WI38 (cell line): ENCODE measurements around the gene ZNF679.
"Not testable (repeated sequence)": the region's sequence is repeated elsewhere in the genome, so short reads cannot be mapped to it uniquely, and the experiment has no call there.

Experiments
- H3K4me3 ChIP-seq: 2 replicates; pipeline ENCODE4 v1.5.1; 2011; ENCODE audit warnings: low read depth, mild to moderate bottlenecking, control low read depth, low read length
- CTCF ChIP-seq: IDR thresholded peaks from 2 replicates; pipeline ENCODE4 v1.5.1; 2012; ENCODE audit warnings: low read depth, mild to moderate bottlenecking, control low read depth, low read length

Gene ZNF679

GRCh38 chr7:64187408-64187807 lies 40.9 kb upstream of the ZNF679 start:
- no peak for TF ChIP-seq CTCF
- H3K4me3 ChIP-seq: no peak overlapping the region

GRCh38 chr7:64192148-64192704 lies 36.0 kb upstream of the ZNF679 start:
- no peak for TF ChIP-seq CTCF
- no peak overlapping the region for H3K4me3 ChIP-seq

DNA sequence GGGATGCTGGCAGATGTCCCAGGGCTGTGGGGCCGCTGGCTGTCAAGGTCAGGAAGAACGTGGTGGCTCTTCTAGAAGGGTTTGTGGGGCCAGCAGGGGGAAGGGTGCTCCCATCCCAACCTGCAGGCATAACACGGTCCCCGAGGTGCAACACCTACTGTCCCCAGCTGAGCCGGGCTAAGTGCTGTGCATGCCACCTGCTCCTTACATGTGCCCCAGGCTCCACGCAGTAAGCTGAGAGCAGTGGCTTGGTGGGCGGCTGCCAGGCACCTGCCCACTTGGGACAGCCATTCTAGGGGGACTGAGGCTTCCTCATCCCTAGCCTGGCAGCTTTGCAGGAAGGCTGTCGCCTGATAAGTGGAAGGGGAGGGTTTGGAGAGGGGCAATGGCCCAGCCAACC lies 35.5 kb upstream of the ZNF679 start:
- TF ChIP-seq CTCF: no peak
- no peak overlapping the region for H3K4me3 ChIP-seq

- no peak for TF ChIP-seq CTCF
- no peak within 1 kb of the TSS for H3K4me3 ChIP-seq
These were observed 21.4 kb upstream of the ZNF679 start, which contains the start of gene ZNF735 for GRCh38 chr7:64206903-64207302. TSS of gene ZNF735 (plus strand) at chr7:64207203. CDS start at chr7:64207203, 0 bp downstream.

DNA sequence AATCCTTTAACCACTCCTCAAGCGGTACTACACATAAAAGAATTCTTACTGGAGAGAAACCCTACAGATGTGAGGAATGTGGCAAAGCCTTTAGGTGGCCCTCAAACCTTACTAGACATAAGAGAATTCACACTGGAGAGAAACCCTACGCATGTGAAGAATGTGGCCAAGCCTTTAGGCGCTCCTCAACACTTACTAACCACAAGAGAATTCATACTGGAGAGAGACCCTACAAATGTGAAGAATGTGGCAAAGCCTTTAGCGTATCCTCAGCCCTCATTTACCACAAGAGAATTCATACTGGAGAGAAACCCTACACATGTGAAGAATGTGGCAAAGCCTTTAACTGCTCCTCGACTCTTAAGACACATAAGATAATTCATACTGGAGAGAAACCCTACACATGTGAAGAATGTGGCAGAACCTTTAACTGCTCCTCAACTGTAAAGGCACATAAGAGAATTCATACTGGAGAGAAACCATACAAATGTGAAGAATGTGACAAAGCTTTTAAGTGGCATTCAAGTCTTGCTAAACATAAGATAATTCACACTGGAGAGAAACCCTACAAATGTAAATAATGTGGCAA lies 8.5 kb upstream of the ZNF679 start:
- H3K4me3 ChIP-seq: not testable (repeated sequence)

- no peak overlapping the region for H3K4me3 ChIP-seq
- TF ChIP-seq CTCF: no peak
These were observed 4.9 kb upstream of the ZNF679 start for GRCh38 chr7:64223366-64223765.

GRCh38 chr7:64266341-64266919 lies 38.2 kb downstream of the ZNF679 start:
- TF ChIP-seq CTCF: no peak
- no peak overlapping the region for H3K4me3 ChIP-seq
